Measurements from ENCODE around the gene FCGBP.

Gene FCGBP

DNA sequence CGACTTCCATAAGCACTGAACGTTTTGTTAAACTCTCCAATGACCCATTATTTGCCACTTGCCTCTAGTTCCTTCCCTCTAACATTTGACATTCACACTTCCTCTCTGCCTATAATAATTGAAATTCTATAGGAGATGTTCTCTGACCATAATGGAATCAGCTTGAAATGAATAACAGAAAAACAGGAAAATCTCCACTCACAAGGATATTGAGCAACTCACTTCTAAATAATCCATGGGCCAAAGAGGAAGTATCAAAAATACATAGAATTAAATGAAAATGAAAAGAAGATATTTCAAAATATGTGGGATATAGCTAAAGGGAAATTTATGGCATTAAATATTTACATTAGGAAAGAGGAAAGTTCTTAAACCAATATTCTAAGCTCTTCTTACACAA, 3.4 kb upstream of the FCGBP start:
- H3K9ac ChIP-seq (ENCODE audit: low read depth, low read length), result no peak overlapping the region
- no peaks in the 10 kb centered on the region; the same call in 1 of the 2 replicates for H3K4me1 ChIP-seq (ENCODE audit: insufficient read depth, low read length)
- H3K36me3 ChIP-seq (ENCODE audit: insufficient read depth, low read length), result no peaks in the 10 kb centered on the region
- H3K9me3 ChIP-seq (ENCODE audit: control insufficient read depth, insufficient read depth, low read length), result no peaks in the 10 kb centered on the region

DNA sequence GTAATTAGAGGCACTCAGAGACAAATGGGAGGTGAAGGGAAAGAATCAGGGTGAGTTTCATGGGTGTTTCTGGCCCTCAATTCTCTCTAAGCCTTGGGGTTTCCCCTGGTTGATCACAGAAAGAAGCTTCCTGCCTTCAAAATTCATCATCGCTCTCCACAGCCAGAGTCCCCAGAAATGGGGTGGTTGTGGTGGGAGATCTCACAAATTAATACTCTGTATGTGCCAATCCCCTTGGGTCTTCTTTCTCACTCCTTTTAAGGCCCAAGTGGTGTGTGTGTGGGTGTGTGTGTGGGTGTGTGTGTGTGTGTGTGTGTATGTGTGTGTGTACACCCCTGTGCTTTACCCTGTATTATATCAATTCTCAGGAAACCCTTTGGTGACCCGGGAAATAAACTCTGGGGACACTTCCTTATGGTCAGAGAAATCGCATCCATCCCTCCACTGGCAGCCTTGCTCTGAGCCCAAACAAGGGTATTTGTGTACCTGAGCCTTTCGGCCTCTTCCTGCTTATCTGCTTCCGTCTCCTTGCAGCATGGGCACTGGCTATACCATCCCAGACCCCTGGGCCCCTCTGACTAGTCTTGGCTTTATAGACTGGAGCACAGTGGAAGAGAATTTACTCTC, 2.8 kb upstream of the FCGBP start:
- Histone ChIP-seq H3K36me3 (ENCODE audit: insufficient read depth, low read length) (no peaks in the 10 kb centered on the region), H3K9ac (ENCODE audit: low read depth, low read length) (no peak overlapping the region), H3K4me1 (ENCODE audit: insufficient read depth, low read length) (no peaks in the 10 kb centered on the region; the same call in 1 of the 2 replicates), H3K9me3 (ENCODE audit: control insufficient read depth, insufficient read depth, low read length) (no peaks in the 10 kb centered on the region)

DNA sequence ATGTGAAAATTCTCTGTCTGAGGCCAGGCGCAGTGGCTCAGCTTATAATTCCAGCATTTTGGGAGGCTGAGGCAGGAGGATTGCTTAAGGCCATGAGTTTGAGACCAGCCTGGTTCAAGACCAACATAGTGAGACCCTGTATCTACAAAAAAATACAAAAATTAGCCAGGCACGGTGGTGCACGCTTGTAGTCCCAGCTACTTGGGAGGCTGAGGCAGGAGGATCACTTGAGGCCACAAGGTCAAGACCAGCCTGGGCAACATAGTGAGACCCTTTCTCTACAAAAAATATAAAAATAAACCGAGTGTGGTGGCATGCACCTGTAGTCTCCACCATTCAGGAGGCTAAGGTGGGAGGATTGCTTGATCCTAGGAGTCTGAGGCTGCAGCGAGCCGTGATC, 2.2 kb upstream of the FCGBP start:
- Histone ChIP-seq H3K4me1 (ENCODE audit: insufficient read depth, low read length) (no peaks in the 10 kb centered on the region; the same call in 1 of the 2 replicates), H3K9me3 (ENCODE audit: control insufficient read depth, insufficient read depth, low read length) (no peaks in the 10 kb centered on the region), H3K9ac (ENCODE audit: low read depth, low read length) (no peak overlapping the region), H3K36me3 (ENCODE audit: insufficient read depth, low read length) (no peaks in the 10 kb centered on the region)

DNA sequence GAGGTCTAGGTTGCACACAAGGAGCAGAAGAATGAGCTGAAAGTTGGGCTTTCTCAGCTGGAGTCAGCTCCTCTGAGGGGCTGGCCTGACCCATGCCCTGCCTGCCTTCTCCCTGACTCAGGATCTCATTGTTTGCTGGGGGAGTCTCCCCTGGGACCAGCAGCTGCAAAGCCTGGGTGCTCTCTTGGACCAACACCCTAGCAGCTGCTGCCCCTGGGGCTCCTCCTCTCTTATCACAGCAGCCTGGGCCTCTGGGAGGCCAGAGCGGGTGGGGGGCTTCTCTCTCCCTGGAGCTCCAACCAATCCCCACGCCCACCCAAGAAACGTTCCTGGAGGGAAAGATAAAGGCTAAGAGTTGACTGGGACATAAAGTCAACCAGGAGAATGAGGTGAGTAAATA, 1.6 kb upstream of the FCGBP start:
- H3K9me3 ChIP-seq (ENCODE audit: control insufficient read depth, insufficient read depth, low read length), result no peaks in the 10 kb centered on the region
- no peak overlapping the region for H3K9ac ChIP-seq (ENCODE audit: low read depth, low read length)
- H3K36me3 ChIP-seq (ENCODE audit: insufficient read depth, low read length), result no peaks in the 10 kb centered on the region
- no peaks in the 10 kb centered on the region for H3K4me1 ChIP-seq (ENCODE audit: insufficient read depth, low read length)

DNA sequence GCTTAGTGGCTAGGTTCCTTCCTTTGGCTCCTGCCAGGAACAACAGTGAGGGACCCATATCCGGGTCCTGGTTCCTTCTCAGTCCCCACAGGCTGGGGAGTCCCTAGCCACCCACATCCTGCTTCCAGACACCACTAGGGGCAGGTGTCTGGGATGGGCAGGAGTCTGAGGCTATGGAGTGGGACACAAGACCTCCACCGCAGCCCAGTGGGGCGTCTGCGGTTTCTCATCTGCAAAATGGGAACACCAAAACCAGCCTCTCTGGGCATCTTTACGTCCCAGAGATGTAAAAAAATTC, 879 bp upstream of the FCGBP start:
- no peaks in the 10 kb centered on the region for H3K36me3 ChIP-seq (ENCODE audit: insufficient read depth, low read length)
- H3K9ac ChIP-seq (ENCODE audit: low read depth, low read length), result no peak overlapping the region
- H3K9me3 ChIP-seq (ENCODE audit: control insufficient read depth, insufficient read depth, low read length), result no peaks in the 10 kb centered on the region
- H3K4me1 ChIP-seq (ENCODE audit: insufficient read depth, low read length), result no peaks in the 10 kb centered on the region

DNA sequence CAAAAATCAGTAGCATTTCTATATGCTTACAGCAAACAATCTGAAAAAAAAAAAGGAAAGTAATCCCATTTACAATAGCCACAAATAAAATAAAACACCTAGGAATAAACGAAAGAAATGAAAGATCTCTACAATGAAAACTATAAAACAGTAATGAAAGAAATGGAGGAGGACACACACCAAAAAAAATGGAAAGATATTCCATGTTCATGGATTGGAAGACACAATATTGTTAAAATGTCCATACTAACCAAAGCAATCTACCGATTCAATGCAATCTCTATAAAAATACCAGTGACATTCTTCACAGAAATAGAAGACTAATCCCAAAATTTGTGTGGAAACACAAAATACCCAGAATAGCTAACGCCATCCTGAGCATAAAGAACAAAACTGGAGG, 4.7 kb downstream of the FCGBP start:
- Histone ChIP-seq H3K9me3 (ENCODE audit: control insufficient read depth, insufficient read depth, low read length) (no peaks in the 10 kb centered on the region), H3K9ac (ENCODE audit: low read depth, low read length) (no peak overlapping the region), H3K4me1 (ENCODE audit: insufficient read depth, low read length) (no peaks in the 10 kb centered on the region), H3K36me3 (ENCODE audit: insufficient read depth, low read length) (no peaks in the 10 kb centered on the region)

DNA sequence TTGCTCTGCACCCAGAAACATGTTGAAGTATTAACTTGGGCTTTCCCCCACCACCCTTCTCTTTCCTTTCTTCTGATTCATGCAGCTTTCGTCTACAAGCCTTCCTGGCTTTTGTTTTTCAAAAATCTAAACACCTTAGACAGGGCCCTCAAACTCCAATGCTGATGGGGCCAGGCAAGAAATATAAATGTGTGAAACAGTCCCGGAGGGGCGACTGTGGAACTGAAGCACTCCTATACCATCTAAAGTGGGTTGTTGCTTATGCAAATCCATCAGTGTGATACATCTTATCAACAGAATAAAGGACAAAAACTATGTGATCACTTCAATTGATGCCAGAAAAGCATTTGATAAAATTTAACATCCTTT, 6.1 kb downstream of the FCGBP start:
- H3K9me3 ChIP-seq (ENCODE audit: control insufficient read depth, insufficient read depth, low read length), result no peaks in the 10 kb centered on the region
- no peak overlapping the region for H3K9ac ChIP-seq (ENCODE audit: low read depth, low read length)
- H3K4me1 ChIP-seq (ENCODE audit: insufficient read depth, low read length), result no peaks in the 10 kb centered on the region
- H3K36me3 ChIP-seq (ENCODE audit: insufficient read depth, low read length), result no peaks in the 10 kb centered on the region

DNA sequence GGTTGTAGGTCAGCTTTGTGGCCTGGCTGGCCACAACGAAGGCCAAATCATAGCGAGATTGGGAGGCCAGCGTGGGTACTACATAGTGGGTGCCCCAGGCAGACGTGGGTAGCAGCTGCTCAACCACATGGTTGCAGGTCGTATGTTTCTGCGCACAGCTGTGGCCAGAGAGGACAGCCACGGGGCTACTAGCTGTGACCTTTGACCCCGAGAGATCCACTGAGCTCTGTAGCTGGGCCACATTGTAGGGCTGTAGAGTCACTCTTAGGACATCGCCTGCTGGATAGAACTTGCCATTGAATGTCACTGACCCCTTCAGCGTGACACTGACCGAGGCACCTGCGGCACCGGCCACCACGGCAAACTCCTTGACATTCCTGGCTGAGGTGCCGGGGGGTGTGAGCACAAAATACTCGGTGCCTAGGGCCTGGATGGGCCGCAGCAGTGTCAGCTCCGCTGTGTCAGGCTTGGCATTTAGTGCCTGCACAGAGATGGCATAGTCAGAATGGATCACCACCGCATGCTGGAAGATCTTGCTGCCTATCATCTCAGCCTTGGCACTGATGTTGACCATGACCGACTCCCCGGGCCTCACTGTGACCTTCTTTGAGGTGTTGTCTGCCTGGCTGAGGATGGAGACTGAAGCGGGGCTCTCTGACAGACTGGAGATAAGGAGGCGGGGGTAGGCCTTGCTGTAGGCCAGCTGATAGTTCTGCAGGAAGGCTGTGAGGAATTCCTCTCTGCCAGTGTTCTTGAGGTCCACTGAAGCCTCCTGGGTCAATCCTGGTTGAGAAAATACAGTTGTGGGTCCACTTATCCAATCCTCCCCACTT, 6.7 kb downstream of the FCGBP start:
- Histone ChIP-seq H3K9ac (ENCODE audit: low read depth, low read length) (no peak overlapping the region), H3K36me3 (ENCODE audit: insufficient read depth, low read length) (no peaks in the 10 kb centered on the region), H3K4me1 (ENCODE audit: insufficient read depth, low read length) (no peaks in the 10 kb centered on the region), H3K9me3 (ENCODE audit: control insufficient read depth, insufficient read depth, low read length) (no peaks in the 10 kb centered on the region)

DNA sequence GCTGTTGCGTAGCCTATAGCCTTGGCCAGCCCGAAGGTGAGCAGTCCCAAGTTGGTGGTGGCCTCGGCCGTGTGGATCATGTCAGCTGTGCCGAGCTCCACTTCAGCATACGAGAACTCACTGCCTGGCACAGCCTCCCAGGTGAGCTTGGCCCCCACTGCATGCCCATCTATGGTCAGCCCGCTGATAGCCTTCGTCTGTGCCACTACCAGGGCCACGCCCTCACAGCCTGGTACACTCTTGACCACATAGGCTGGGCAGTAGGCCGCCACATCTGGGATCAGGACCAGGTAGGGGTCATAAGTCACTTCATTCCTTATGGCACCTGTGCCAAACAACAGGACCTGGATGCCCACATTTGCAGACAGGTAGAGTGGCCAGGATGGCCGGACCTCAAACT, 7.4 kb downstream of the FCGBP start:
- Histone ChIP-seq H3K4me1 (ENCODE audit: insufficient read depth, low read length) (no peaks in the 10 kb centered on the region), H3K9ac (ENCODE audit: low read depth, low read length) (no peak overlapping the region), H3K36me3 (ENCODE audit: insufficient read depth, low read length) (no peaks in the 10 kb centered on the region), H3K9me3 (ENCODE audit: control insufficient read depth, insufficient read depth, low read length) (no peaks in the 10 kb centered on the region)

DNA sequence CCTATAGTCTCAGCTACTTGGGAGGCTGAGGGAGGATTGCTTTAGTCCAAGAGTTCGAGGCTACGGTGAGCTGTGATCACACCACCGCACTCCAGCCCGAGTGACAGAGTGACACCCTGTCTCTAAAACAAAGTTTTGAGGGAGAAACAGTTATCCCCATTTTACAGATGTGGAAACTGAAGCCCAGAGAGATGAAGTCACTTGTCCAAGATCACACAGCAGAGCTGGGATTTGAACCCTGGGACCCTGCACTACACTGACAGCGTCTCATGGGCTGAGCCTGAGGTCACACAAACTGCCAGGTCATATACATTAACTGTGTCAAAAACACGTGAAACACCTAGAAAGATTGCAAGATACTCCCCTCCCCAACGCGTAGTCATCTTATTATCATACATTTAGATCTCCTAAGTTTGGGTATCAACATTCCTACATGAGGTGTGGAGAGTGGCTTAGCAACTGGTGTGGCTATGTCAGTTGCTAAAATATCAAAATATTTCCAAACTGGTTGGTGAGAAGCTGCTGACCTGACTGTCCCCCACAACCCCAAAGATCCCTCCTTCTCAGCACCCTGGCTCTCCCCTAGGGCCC, 8.2 kb downstream of the FCGBP start:
- Histone ChIP-seq H3K9ac (ENCODE audit: low read depth, low read length) (no peak overlapping the region), H3K36me3 (ENCODE audit: insufficient read depth, low read length) (no peaks in the 10 kb centered on the region), H3K4me1 (ENCODE audit: insufficient read depth, low read length) (no peaks in the 10 kb centered on the region), H3K9me3 (ENCODE audit: control insufficient read depth, insufficient read depth, low read length) (no peaks in the 10 kb centered on the region)

DNA sequence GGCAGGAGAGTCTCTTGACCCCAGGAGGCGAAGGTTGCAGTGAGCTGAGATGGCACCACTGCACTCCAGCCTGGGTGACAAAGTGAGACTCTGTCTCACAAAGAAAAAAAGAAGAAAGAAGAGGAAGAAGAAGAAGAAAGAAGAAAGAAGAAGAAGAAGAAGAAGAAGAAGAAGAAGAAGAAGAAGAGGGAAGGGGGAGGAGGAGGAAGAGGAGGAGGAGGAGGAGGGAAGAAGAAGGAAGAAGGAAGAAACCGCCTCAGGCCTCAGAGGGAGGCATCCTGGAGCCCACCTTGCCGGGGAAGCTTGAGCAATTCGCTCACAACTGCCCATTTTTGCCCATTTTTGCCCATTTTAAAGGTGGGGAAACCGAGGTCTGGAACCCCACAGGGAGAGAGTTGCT, 9.5 kb downstream of the FCGBP start:
- H3K4me1 ChIP-seq (ENCODE audit: insufficient read depth, low read length), result no peaks in the 10 kb centered on the region
- no peaks in the 10 kb centered on the region for H3K36me3 ChIP-seq (ENCODE audit: insufficient read depth, low read length)
- H3K9me3 ChIP-seq (ENCODE audit: control insufficient read depth, insufficient read depth, low read length), result no peaks in the 10 kb centered on the region
- no peak overlapping the region for H3K9ac ChIP-seq (ENCODE audit: low read depth, low read length)

DNA sequence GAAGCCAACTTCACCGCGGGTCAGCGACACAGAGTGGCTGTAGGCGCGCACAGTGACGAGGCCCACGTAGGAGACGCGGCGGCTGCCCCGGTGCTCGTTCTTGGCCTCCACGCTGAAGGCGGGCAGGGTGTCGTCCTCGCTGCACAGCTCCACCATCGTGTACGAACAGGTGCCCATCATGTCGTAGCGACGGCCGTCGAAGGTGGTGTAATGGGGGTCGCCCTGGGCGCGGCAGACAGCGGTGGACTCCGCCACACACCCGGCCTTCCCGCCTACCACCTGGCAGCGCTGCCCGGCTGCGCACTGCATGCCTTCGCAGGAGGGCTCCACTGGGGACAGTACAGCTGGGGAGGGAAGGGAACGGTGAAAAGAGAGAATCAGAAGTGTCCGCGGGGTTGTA, 10.0 kb downstream of the FCGBP start:
- H3K36me3 ChIP-seq (ENCODE audit: insufficient read depth, low read length), result no peaks in the 10 kb centered on the region
- no peaks in the 10 kb centered on the region for H3K9me3 ChIP-seq (ENCODE audit: control insufficient read depth, insufficient read depth, low read length)
- no peak overlapping the region for H3K9ac ChIP-seq (ENCODE audit: low read depth, low read length)
- H3K4me1 ChIP-seq (ENCODE audit: insufficient read depth, low read length), result no peaks in the 10 kb centered on the region

DNA sequence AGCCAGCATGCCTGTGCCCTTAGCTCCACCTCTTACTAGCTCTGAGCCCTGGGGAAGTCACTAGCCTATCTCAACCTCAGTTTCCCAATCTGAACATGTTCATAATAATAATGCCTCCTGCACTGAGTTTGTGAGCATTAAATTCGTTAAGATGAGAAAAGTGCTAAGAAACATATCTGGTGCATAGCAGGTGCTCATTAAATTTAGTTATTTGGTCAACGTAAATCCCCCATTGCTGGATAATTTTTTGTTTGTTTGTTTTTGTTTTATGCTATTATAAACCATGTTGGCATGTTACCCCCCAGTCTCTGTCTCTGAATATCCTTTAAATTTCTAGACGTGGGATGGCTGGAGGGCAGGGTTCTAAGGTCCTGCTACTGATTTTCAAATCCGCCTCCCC, 10.6 kb downstream of the FCGBP start:
- H3K9me3 ChIP-seq (ENCODE audit: control insufficient read depth, insufficient read depth, low read length), result no peaks in the 10 kb centered on the region
- H3K9ac ChIP-seq (ENCODE audit: low read depth, low read length), result no peak overlapping the region
- no peaks in the 10 kb centered on the region for H3K36me3 ChIP-seq (ENCODE audit: insufficient read depth, low read length)
- H3K4me1 ChIP-seq (ENCODE audit: insufficient read depth, low read length), result no peaks in the 10 kb centered on the region

DNA sequence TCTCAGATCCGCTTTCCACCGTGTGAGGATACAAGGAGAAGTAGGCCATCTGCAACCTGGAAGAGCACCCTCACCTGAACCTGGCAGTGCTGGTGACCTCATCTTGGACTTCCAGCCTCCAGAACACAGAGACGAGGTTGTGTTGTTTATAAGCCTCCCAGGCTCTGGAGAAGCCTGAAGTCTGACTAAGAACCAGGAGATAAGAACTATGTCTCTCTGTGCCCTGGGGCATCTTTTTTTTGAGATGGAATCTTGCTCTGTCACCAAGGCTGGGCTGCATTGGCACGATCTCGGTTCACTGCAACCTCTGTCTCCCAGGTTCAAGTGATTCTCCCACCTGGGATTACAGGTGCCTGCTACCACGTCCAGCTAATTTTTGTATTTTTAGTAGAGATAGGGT, 14.5 kb downstream of the FCGBP start:
- H3K36me3 ChIP-seq (ENCODE audit: insufficient read depth, low read length), result no peaks in the 10 kb centered on the region
- no peaks in the 10 kb centered on the region for H3K4me1 ChIP-seq (ENCODE audit: insufficient read depth, low read length)
- H3K9ac ChIP-seq (ENCODE audit: low read depth, low read length), result no peak overlapping the region
- no peaks in the 10 kb centered on the region for H3K9me3 ChIP-seq (ENCODE audit: control insufficient read depth, insufficient read depth, low read length)

DNA sequence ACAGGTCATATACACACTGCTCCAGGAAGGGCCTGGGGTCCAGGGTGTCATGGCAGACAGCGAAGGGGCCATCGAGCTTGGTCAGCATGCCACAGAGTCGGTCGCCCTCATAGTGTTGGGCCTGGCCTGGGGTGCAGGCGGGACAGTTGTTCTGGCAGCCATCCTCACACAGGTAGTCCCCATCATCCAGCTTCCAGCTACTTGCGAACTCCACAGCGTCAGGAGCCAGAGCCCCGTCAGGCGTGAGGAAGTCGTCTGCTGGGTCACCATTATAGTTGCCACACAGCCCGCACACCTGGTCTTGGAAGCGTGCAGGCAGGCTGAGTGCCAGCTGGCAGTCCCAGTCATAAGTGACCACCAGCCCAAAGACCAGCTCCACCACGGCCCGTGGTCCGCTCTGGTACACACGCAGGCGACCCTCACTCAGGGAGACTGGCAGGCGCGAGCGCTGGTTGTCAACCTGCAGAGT, 16.2 kb downstream of the FCGBP start:
- Histone ChIP-seq H3K4me1 (ENCODE audit: insufficient read depth, low read length) (no peaks in the 10 kb centered on the region), H3K36me3 (ENCODE audit: insufficient read depth, low read length) (no peaks in the 10 kb centered on the region), H3K9ac (ENCODE audit: low read depth, low read length) (no peak overlapping the region), H3K9me3 (ENCODE audit: control insufficient read depth, insufficient read depth, low read length) (no peaks in the 10 kb centered on the region)
